B cell (primary cell): ENCODE results near the gene OSBP2. TPM values are rescaled to one million over a fixed set of nuclear protein-coding genes. Genes with fewer than 3 reads are reported as not detected.

Experiments used
- ATAC-seq: fragments of 200-7000 bp; cut with Tn5 transposase; one replicate; pipeline ENCODE4 v1.10.0; 2021; ENCODE audit warnings: low read depth, mild to moderate bottlenecking, moderate number of reproducible peaks, moderate library complexity
- CTCF ChIA-PET: fragments of 350-600 bp; sonication (Branson Sonifier 250); formaldehyde crosslinking; loops from one replicate; lab custom pipeline; 2021; ENCODE audit warnings: antibody characterized with exemption, inconsistent platforms; lab: Charles Lee
- POLR2A ChIA-PET: fragments of 350-600 bp; sonication (Branson Sonifier 250); formaldehyde crosslinking; loops from one replicate; lab custom pipeline; 2021; ENCODE audit warnings: antibody characterized with exemption; lab: Charles Lee
- DNase-seq: peaks from one replicate; pipeline ENCODE4 v3.0.0; 2013
- H2AFZ ChIP-seq: 2 replicates; pipeline ENCODE4 v1.6.1; 2012; ENCODE audit warnings: mild to moderate bottlenecking, low read depth, low read length; ENCODE audit not compliant: insufficient read depth, poor library complexity, severe bottlenecking
- H3K27ac ChIP-seq, 2 donors: 1 replicate in 1 of 2; 2 replicates in 1 of 2; pipeline ENCODE4 v1.5.1; 2012 to 2013; ENCODE audit warnings: low read length in 2 of 2, mild to moderate bottlenecking in 2 of 2, moderate library complexity in 1 of 2
- H3K27me3 ChIP-seq, 4 experiments: fragments of 200-600 bp in 1 of 4; sonication (generic) in 1 of 4; replicated peaks in 1 of 4; 1 replicate in 2 of 4; 2 replicates in 2 of 4; pipeline versions ENCODE4 v1.6.1 to v1.7.0; 2013 to 2016; ENCODE audit warnings: low read length in 3 of 4, mild to moderate bottlenecking in 2 of 4, mixed read lengths in 1 of 4, moderate library complexity in 1 of 4; ENCODE audit not compliant: insufficient read depth in 4 of 4, control insufficient read depth in 3 of 4; ENCODE audit errors: control extremely low read depth in 1 of 4
- H3K36me3 ChIP-seq, 2 experiments: replicated peaks in 1 of 2; 1 replicate in 1 of 2; 2 replicates in 1 of 2; pipeline versions ENCODE4 v1.6.1 to v1.7.1; 2013; ENCODE audit warnings: low read length in 1 of 2; ENCODE audit not compliant: insufficient read depth in 2 of 2, control insufficient read depth in 1 of 2; ENCODE audit errors: control extremely low read depth in 1 of 2, extremely low read depth in 1 of 2
- H3K4me1 ChIP-seq, 2 donors: fragments of 200-600 bp in 1 of 2; sonication (generic) in 1 of 2; 1 replicate in 1 of 2; 2 replicates in 1 of 2; pipeline versions ENCODE4 v1.5.1 to v1.6.1; 2013 to 2017; ENCODE audit warnings: low read length in 2 of 2; ENCODE audit not compliant: control insufficient read depth in 2 of 2, insufficient read depth in 2 of 2
- H3K4me2 ChIP-seq: replicated peaks from 2 replicates; pipeline ENCODE3; 2012; ENCODE audit warnings: mild to moderate bottlenecking, low read depth, low read length; ENCODE audit not compliant: poor library complexity, severe bottlenecking
- H3K4me3 ChIP-seq, 5 experiments: fragments of 200-600 bp in 1 of 5; sonication (generic) in 1 of 5; 1 replicate in 3 of 5; 2 replicates in 2 of 5; pipeline versions ENCODE4 v1.5.1 to v1.7.0; 2011 to 2016; ENCODE audit warnings: low read length in 4 of 5, mild to moderate bottlenecking in 4 of 5, low read depth in 2 of 5, control low read depth in 1 of 5, moderate library complexity in 1 of 5; ENCODE audit not compliant: insufficient read depth in 1 of 5; ENCODE audit errors: control extremely low read depth in 1 of 5, extremely low read depth in 1 of 5
- H3K79me2 ChIP-seq: fragments of 200-600 bp; sonication (generic); one replicate; pipeline ENCODE4 v1.6.0; 2016; ENCODE audit warnings: low read length; ENCODE audit not compliant: control insufficient read depth, insufficient read depth
- H3K9ac ChIP-seq: fragments of 200-600 bp; sonication (generic); 2 replicates; pipeline ENCODE4 v1.6.1; 2017; ENCODE audit warnings: mild to moderate bottlenecking, low read length, moderate library complexity
- H3K9me3 ChIP-seq, 3 donors: one replicate each; pipeline versions ENCODE4 v1.6.1 to v1.7.1; 2013; ENCODE audit warnings: low read length in 2 of 3; ENCODE audit not compliant: control insufficient read depth in 2 of 3, insufficient read depth in 1 of 3; ENCODE audit errors: control extremely low read depth in 1 of 3
- H4K20me1 ChIP-seq: 2 replicates; pipeline ENCODE4 v1.6.0; 2012; ENCODE audit warnings: mild to moderate bottlenecking, low read length; ENCODE audit not compliant: insufficient read depth, control insufficient read depth, poor library complexity, severe bottlenecking
- H3K27ac Mint-ChIP-seq: one replicate; pipeline ENCODE4 v1.8.0; 2021; ENCODE audit warnings: mixed read lengths
- H3K27me3 Mint-ChIP-seq: one replicate; pipeline ENCODE4 v1.8.0; 2021; ENCODE audit warnings: mixed read lengths
- H3K4me1 Mint-ChIP-seq: one replicate; pipeline ENCODE4 v1.8.0; 2021; ENCODE audit warnings: mixed read lengths
- H3K4me3 Mint-ChIP-seq: one replicate; pipeline ENCODE4 v1.8.0; 2021; ENCODE audit warnings: mixed read lengths
- H3K9me3 Mint-ChIP-seq: one replicate; pipeline ENCODE4 v1.8.0; 2022; ENCODE audit warnings: mixed read lengths; ENCODE audit not compliant: insufficient read depth
- EZH2 ChIP-seq: IDR thresholded peaks from 2 replicates; pipeline ENCODE4 v1.6.1; 2012; ENCODE audit warnings: borderline replicate concordance, low read depth, mild to moderate bottlenecking, moderate library complexity, low read length; ENCODE audit not compliant: insufficient read depth, poor library complexity, severe bottlenecking
- WGBS: methylation state at CpG from one replicate; pipeline ENCODE4 v1.1.5; 2013; ENCODE audit warnings: missing lambda C conversion rate; ENCODE audit not compliant: insufficient coverage; 5-methylcytosine and 5-hydroxymethylcytosine counted together
- intact Hi-C: fragments of 100-400 bp; cut with micrococcal nuclease; formaldehyde crosslinking; loops from one replicate; pipeline ENCODE4 v1.10.0; 2022
- polyA plus RNA-seq: library from polyadenylated mRNA; depleted of rRNA; stranded (reverse); fragments of >200 nt; gene quantifications from 2 replicates; pipeline ENCODE4 v1.2.3, GENCODE V29; 2012
- total RNA-seq, 2 donors: library from RNA; stranded (reverse); fragments of 120-200 nt in 1 of 2; gene quantifications; 1 replicate in 1 of 2; 2 replicates in 1 of 2; pipeline versions ENCODE4 v1.2.3 to v1.2.4, GENCODE V29; 2013 to 2022
- TF ChIP-seq, protein P1 (sequence below): fragments of 200-600 bp; IDR thresholded peaks from one replicate; pipeline ENCODE4 v1.8.0; 2022; ENCODE audit warnings: antibody characterized with exemption, mild to moderate bottlenecking

The OSBP2 gene
- total and polyA plus RNA-seq, 2 donors (not counting 1 experiment from before 2014, with no cell fraction given) = 0.10 to 1.0 TPM

- ChIA-PET POLR2A (no interaction called here), CTCF (interaction anchor here (0.8 to 1.6 kb wide), 6 partner anchors 15 to 284 kb away, joined by 3 to 11 read pairs (median 3); partner anchors contain the start of gene MORC2)
- Histone ChIP-seq H3K4me1 (no peaks in the 10 kb centered on the region), H3K27ac (no peak overlapping the region), H2AFZ (no peak overlapping the region), H3K4me3 (no peak overlapping the region), H3K9me3 (no peaks in the 10 kb centered on the region), H4K20me1 (no peaks in the 10 kb centered on the region), H3K27me3 (no peaks in the 10 kb centered on the region), H3K36me3 (peaks cover 2 to 82% of the 10 kb centered on the region in 2 experiments), H3K9ac (no peak overlapping the region), H3K4me2 (no peak overlapping the region), H3K79me2 (no peaks in the 10 kb centered on the region)
- Mint-ChIP-seq H3K9me3 (no peaks in the 10 kb centered on the region), H3K4me3 (no peak overlapping the region), H3K4me1 (no peaks in the 10 kb centered on the region), H3K27me3 (no peaks in the 10 kb centered on the region), H3K27ac (no peak overlapping the region)
- TF ChIP-seq EZH2 = no peak
- TF ChIP-seq, protein P1, sequence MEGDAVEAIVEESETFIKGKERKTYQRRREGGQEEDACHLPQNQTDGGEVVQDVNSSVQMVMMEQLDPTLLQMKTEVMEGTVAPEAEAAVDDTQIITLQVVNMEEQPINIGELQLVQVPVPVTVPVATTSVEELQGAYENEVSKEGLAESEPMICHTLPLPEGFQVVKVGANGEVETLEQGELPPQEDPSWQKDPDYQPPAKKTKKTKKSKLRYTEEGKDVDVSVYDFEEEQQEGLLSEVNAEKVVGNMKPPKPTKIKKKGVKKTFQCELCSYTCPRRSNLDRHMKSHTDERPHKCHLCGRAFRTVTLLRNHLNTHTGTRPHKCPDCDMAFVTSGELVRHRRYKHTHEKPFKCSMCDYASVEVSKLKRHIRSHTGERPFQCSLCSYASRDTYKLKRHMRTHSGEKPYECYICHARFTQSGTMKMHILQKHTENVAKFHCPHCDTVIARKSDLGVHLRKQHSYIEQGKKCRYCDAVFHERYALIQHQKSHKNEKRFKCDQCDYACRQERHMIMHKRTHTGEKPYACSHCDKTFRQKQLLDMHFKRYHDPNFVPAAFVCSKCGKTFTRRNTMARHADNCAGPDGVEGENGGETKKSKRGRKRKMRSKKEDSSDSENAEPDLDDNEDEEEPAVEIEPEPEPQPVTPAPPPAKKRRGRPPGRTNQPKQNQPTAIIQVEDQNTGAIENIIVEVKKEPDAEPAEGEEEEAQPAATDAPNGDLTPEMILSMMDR = no peak
- intact Hi-C loops = loop anchor here (5.0 kb wide), 1 partner anchor 200 kb away; no protein-coding TSS in a partner anchor
- DNase-seq (no peak), ATAC-seq (no peak)
- 95% methylated on average over 5 of the region's 5 CpGs for WGBS
Observed at GRCh38 chr22:30947173-30947815, 252.6 kb downstream of the OSBP2 start.

GRCh38 chr22:30947816-30948454, 253.3 kb downstream of the OSBP2 start:
- no peak overlapping the region for H2AFZ ChIP-seq
- no peak overlapping the region for H3K4me2 ChIP-seq
- H3K36me3 ChIP-seq = peaks cover 2 to 83% of the 10 kb centered on the region in 2 experiments
- WGBS = no CpG with 5 or more reads among the region's 2 CpGs
- H3K4me3 Mint-ChIP-seq = no peak overlapping the region
- TF ChIP-seq EZH2 = no peak
- TF ChIP-seq, protein P1 = peak; percentile 24
- no peaks in the 10 kb centered on the region for H3K27me3 Mint-ChIP-seq
- no peak overlapping the region for H3K27ac Mint-ChIP-seq
- no peaks in the 10 kb centered on the region for H3K4me1 Mint-ChIP-seq
- ATAC-seq (no peak), DNase-seq (peak; percentile 39)
- H3K27me3 ChIP-seq = no peaks in the 10 kb centered on the region
- H3K4me3 ChIP-seq = no peak overlapping the region
- no peak overlapping the region for H3K9ac ChIP-seq
- H3K9me3 ChIP-seq = no peaks in the 10 kb centered on the region
- no peaks in the 10 kb centered on the region for H4K20me1 ChIP-seq
- no peaks in the 10 kb centered on the region for H3K79me2 ChIP-seq
- H3K4me1 ChIP-seq = no peaks in the 10 kb centered on the region
- no peak overlapping the region for H3K27ac ChIP-seq
- ChIA-PET CTCF (interaction anchor here (0.9 to 1.2 kb wide), 3 partner anchors 20 to 325 kb away, joined by 3 to 11 read pairs (median 3); partner anchors contain the start of gene MORC2), POLR2A (no interaction called here)
- intact Hi-C loops = loop anchor here (1.0 to 5.0 kb wide), 2 partner anchors 137 to 199 kb away; no protein-coding TSS in a partner anchor
- no peaks in the 10 kb centered on the region for H3K9me3 Mint-ChIP-seq
